WERI-Rb-1 (cell line): ENCODE measurements around the gene ABRACL.
"Not testable (repeated sequence)": the region's sequence is repeated elsewhere in the genome, so short reads cannot be mapped to it uniquely, and the experiment has no call there.

Experiments used
- DNase-seq: peaks from one replicate; pipeline ENCODE4 v3.0.0-alpha.2; 2020
- H3K27ac ChIP-seq: fragments of 250-450 bp; sonication (Bioruptor Pico); 2 replicates; pipeline ENCODE4 v1.5.1; 2020; ENCODE audit warnings: mild to moderate bottlenecking, moderate library complexity
- H3K27me3 ChIP-seq: fragments of 250-450 bp; sonication (Bioruptor Pico); 2 replicates; pipeline ENCODE4 v1.5.1; 2021; ENCODE audit warnings: mild to moderate bottlenecking, low read depth, moderate library complexity; ENCODE audit not compliant: insufficient read depth, severe bottlenecking
- H3K36me3 ChIP-seq: fragments of 250-450 bp; sonication (Bioruptor Pico); 2 replicates; pipeline ENCODE4 v1.5.1; 2020; ENCODE audit warnings: mild to moderate bottlenecking, moderate library complexity
- H3K4me3 ChIP-seq: 2 replicates; pipeline ENCODE4 v1.5.1; 2011; ENCODE audit warnings: low read depth, mild to moderate bottlenecking, control low read depth, low read length
- H3K9me3 ChIP-seq: fragments of 250-450 bp; sonication (Bioruptor Pico); 2 replicates; pipeline ENCODE4 v1.5.1; 2021; ENCODE audit warnings: mild to moderate bottlenecking, moderate library complexity; ENCODE audit not compliant: severe bottlenecking
- TF ChIP-seq, protein P1 (sequence below): IDR thresholded peaks from 2 replicates; pipeline ENCODE4 v1.5.1; 2011; ENCODE audit warnings: low read depth, mild to moderate bottlenecking, control low read depth, inconsistent platforms, low read length

The ABRACL gene

DNA sequence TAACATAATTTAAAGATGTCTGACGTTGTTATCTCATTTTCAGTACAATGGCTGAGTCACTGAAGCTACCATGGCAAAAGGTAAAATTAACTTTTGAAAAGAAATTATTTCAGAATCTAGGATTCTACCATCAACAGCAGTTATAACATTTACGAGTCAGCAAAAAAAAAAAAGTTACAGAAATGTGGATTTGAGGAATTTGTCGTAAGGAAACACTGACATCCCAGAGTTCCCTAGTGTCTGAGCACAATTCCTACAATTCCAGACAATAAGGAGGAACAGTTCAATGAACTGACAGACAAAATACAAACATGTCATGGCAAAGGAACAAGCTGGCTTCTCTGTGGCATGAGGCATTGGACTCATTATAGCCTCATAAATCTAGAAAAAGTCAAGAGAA, 19.1 kb downstream of the ABRACL start:
- TF ChIP-seq, protein P1, sequence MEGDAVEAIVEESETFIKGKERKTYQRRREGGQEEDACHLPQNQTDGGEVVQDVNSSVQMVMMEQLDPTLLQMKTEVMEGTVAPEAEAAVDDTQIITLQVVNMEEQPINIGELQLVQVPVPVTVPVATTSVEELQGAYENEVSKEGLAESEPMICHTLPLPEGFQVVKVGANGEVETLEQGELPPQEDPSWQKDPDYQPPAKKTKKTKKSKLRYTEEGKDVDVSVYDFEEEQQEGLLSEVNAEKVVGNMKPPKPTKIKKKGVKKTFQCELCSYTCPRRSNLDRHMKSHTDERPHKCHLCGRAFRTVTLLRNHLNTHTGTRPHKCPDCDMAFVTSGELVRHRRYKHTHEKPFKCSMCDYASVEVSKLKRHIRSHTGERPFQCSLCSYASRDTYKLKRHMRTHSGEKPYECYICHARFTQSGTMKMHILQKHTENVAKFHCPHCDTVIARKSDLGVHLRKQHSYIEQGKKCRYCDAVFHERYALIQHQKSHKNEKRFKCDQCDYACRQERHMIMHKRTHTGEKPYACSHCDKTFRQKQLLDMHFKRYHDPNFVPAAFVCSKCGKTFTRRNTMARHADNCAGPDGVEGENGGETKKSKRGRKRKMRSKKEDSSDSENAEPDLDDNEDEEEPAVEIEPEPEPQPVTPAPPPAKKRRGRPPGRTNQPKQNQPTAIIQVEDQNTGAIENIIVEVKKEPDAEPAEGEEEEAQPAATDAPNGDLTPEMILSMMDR, result no peak
- Histone ChIP-seq H3K27ac (no peak overlapping the region), H3K4me3 (no peak overlapping the region), H3K36me3 (peaks cover under 1% of the 10 kb centered on the region; the same call in 1 of the 2 replicates), H3K27me3 (no peaks in the 10 kb centered on the region), H3K9me3 (no peaks in the 10 kb centered on the region)
- no peak for DNase-seq

DNA sequence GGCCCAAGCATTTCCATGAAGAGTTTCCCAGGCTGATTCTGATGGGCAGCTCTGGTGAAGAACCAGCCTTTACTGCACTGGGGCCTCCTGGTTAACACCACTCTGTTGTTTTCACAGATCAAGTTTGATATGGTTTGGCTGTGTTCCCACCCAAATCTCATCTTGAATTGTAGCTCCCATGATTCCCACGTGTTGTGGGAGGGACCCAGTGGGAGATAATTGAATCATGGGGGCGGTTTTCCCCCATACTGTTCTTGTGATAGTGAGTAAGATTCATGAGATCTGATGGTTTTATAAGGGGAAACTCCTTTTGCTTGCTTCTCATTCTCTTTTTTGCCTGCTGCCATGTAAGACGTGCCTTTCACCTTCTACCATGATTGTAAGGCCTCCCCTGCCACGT, 20.4 kb downstream of the ABRACL start:
- not testable (repeated sequence) for H3K4me3 ChIP-seq, DNase-seq, H3K27ac ChIP-seq, H3K9me3 ChIP-seq, H3K27me3 ChIP-seq, H3K36me3 ChIP-seq

DNA sequence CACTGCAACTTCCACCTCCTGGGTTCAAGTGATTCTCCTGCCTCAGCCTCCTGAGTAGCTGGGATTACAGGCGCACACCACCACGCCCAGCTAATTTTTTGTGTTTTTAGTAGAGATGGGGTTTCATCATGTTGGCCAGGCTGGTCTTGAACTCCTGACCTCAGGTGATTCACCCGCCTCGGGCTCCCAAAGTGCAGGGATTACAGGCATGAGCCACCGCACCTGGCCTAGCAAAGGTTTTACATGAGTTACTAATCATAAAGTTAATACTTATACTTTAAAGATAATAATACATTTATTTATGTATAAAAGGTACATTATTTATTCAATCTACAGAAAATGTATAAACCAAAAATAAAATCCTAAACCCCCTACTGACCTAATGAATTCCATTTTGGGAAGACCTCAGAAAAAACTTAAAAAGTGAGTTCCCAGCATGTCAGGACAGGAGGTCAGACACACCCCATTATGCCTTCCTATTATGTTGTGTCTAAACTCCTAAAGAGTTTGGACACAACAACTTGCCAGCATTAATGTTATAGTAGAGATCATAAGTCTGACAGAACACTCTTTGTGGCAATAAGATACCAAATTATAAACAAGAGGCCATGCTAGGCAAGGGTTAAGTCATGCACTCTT, 21.7 kb downstream of the ABRACL start:
- H3K9me3 ChIP-seq, H3K36me3 ChIP-seq, H3K4me3 ChIP-seq, H3K27ac ChIP-seq, H3K27me3 ChIP-seq, DNase-seq: not testable (repeated sequence)

DNA sequence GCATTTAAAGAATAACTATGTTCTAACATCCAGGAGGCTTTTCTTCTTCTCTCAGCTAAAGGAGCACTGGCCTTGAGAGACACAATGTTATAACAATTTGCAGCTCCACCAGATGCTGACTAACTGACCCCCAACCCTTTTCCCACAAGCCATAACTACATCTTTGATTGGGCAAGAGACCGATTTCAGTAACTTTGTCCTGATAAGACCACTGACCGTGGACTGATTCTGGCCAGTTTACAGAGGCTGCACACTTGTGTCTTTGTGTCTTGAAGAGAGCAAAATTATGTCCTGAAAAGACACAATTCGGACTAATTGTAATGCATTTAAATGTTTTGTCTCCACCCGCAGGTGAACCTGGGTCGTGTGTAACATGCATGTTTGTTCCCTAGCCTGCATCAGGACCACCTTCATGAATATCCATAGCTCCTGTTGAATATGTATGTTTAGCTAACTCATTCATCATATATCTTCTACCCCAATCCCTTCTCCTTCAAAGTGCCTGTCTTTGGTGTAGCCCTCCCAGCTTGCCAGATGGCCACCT, 22.3 kb downstream of the ABRACL start:
- TF ChIP-seq, protein P1, result no peak
- H3K4me3 ChIP-seq, result no peak overlapping the region
- DNase-seq, result no peak
- H3K9me3 ChIP-seq, result no peaks in the 10 kb centered on the region
- H3K27ac ChIP-seq, result no peak overlapping the region
- no peaks in the 10 kb centered on the region for H3K27me3 ChIP-seq
- H3K36me3 ChIP-seq, result no peaks in the 10 kb centered on the region

DNA sequence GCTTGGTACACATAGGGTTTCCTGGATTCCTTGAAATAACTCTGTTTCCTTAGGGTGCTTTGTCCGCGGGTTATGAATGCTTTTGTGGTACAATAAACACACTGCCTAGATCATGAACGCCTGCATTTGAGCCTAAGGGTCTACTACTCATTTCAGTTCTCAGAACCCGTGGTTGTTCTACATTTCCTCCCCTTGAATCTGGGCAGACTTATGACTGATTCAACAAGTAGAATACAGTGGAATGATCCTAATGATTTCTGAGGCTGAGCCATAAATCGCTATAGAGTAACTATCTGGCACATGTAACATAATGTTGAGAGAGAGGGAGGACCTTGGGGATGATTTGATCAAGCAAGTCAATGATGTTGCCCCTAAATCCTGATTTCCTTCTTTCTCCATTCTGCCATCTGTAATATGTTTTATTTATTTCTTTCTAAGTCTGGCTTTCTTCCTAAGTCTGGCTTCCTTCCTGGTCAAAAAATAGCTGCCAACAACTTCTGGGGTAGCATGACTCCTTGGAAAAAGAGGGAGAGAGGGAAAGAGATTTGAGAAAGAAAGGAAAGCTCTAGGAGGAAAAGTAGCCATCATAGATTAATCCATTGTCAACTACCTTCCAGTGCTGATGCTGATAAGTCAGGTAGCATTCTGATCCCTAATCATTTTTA, 23.0 kb downstream of the ABRACL start:
- Histone ChIP-seq H3K36me3 (no peaks in the 10 kb centered on the region), H3K9me3 (no peaks in the 10 kb centered on the region), H3K4me3 (no peak overlapping the region), H3K27me3 (no peaks in the 10 kb centered on the region), H3K27ac (no peak overlapping the region)
- DNase-seq, result no peak
- TF ChIP-seq, protein P1, result no peak

DNA sequence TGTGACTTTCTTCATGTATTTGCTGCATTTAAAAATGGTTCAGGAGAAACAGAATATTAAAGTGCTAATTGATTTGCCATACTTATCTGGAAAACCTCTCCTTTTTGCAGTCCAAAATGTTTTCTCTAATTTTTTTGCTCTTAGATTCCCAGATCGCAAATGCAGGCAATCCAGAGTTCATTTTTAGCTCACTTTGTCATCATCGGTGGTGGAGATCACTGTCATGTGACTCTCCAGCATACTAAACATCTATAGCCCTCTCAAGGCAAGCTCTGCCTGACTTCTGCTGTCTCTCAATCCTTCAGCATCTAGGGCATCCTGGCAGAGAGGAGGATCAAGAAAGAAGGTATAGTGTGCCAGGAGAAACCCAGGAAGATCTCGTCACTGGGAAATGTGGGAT, 24.8 kb downstream of the ABRACL start:
- TF ChIP-seq, protein P1, result no peak
- no peak for DNase-seq
- H3K4me3 ChIP-seq, result no peak overlapping the region
- no peaks in the 10 kb centered on the region for H3K27me3 ChIP-seq
- no peaks in the 10 kb centered on the region for H3K36me3 ChIP-seq
- no peaks in the 10 kb centered on the region for H3K9me3 ChIP-seq
- H3K27ac ChIP-seq, result no peak overlapping the region

DNA sequence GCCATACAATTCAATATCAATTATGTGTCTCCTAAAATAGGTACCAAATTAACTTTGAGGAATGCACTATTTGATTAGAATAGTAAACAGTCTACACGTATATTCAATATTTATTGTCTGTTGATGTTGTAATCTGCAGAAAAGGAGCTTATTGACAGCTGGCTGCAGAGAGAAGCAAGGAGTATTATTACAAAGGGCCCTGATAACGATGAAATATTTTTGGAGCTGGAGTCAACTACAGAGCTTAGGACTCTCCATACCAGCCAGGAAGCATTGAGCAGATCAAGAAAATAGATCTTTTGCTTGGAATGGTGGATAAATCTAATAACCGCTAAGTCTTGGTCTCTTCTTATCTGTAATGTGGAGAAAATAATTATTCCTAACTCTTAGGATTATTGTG, 25.5 kb downstream of the ABRACL start:
- no peak for DNase-seq
- no peaks in the 10 kb centered on the region for H3K27me3 ChIP-seq
- H3K9me3 ChIP-seq, result no peaks in the 10 kb centered on the region
- no peaks in the 10 kb centered on the region for H3K36me3 ChIP-seq
- TF ChIP-seq, protein P1, result no peak
- H3K4me3 ChIP-seq, result no peak overlapping the region
- no peak overlapping the region for H3K27ac ChIP-seq
